ENCODE measurements around the gene GPR35.
A peak's percentile ranks its signal among the peaks of the same experiment; 100 is the strongest.
"Not testable (repeated sequence)": the region's sequence is repeated elsewhere in the genome, so short reads cannot be mapped to it uniquely, and the experiment has no call there.

The GPR35 gene

GRCh38 chr2:240603846-240604245 lies 21.4 kb upstream of the GPR35 start:
- no peak for DNase-seq

GRCh38 chr2:240604291-240604938 lies 20.9 kb upstream of the GPR35 start:
- no peak for DNase-seq

GRCh38 chr2:240604939-240605716 lies 20.2 kb upstream of the GPR35 start:
- no peak for DNase-seq

- DNase-seq, result no peak
These were observed 19.2 kb upstream of the GPR35 start for GRCh38 chr2:240605867-240606743.

GRCh38 chr2:240611601-240612210 lies 13.6 kb upstream of the GPR35 start:
- no peak for DNase-seq

- no peak for DNase-seq
These were observed 11.5 kb upstream of the GPR35 start for GRCh38 chr2:240613781-240614180.

- DNase-seq, result no peak
These were observed 10.9 kb upstream of the GPR35 start for GRCh38 chr2:240614391-240614790.

- no peak for DNase-seq
These were observed 9.9 kb upstream of the GPR35 start for GRCh38 chr2:240615396-240615795.

GRCh38 chr2:240615820-240616547 lies 9.3 kb upstream of the GPR35 start:
- no peak for DNase-seq

- DNase-seq, result not testable (repeated sequence)
These were observed 8.2 kb upstream of the GPR35 start for GRCh38 chr2:240616860-240617666.

GRCh38 chr2:240618776-240619175 lies 6.5 kb upstream of the GPR35 start:
- DNase-seq, result no peak

GRCh38 chr2:240619506-240620148 lies 5.7 kb upstream of the GPR35 start:
- DNase-seq, result no peak

GRCh38 chr2:240620149-240620731 lies 5.0 kb upstream of the GPR35 start:
- DNase-seq, result no peak

- DNase-seq, result no peak
These were observed 4.4 kb upstream of the GPR35 start for GRCh38 chr2:240620859-240621258.

GRCh38 chr2:240622060-240622411 lies 3.2 kb upstream of the GPR35 start:
- no peak for DNase-seq

GRCh38 chr2:240622531-240623235 lies 2.6 kb upstream of the GPR35 start:
- peak; percentile 75 for DNase-seq

- DNase-seq, result peak; percentile 49
These were observed 1.7 kb upstream of the GPR35 start for GRCh38 chr2:240623531-240624010.

GRCh38 chr2:240624011-240624949 lies 1.0 kb upstream of the GPR35 start:
- no peak for DNase-seq

All from stimulated activated CD8-positive, alpha-beta memory T cell treated with anti-CD3 and anti-CD28 coated beads, Interleukin-4, amount 100 ng/mL, for 48 hours (primary cell).